GM12878 (cell line): Measurements from ENCODE around the gene IMPACT.

ENCODE experiments used
- CEBPZ ChIP-seq: fragments of 150-350 bp; IDR thresholded peaks from 2 replicates; pipeline ENCODE4 v1.6.1; 2016; ENCODE audit warnings: low read depth, low read length
- CTCF ChIP-seq, 3 experiments: IDR thresholded peaks in 2 of 3; conservative IDR thresholded peaks in 1 of 3; 2 replicates each; pipeline ENCODE4 v1.5.1; 2011; ENCODE audit warnings: low read depth in 3 of 3, low read length in 3 of 3, mild to moderate bottlenecking in 3 of 3, control low read depth in 2 of 3, moderate library complexity in 2 of 3, inconsistent platforms in 1 of 3, mixed read lengths in 1 of 3; ENCODE audit not compliant: control insufficient read depth in 2 of 3, insufficient read depth in 1 of 3; ENCODE audit errors: extremely low read depth in 1 of 3
- EP300 ChIP-seq, 2 experiments: fragments of 150-350 bp in 1 of 2; IDR thresholded peaks; 2 replicates each; pipeline ENCODE4 v1.6.1; 2011 to 2012; ENCODE audit warnings: low read depth in 2 of 2, low read length in 2 of 2, borderline replicate concordance in 1 of 2, improper control_type of control experiment in 1 of 2, inconsistent platforms in 1 of 2; ENCODE audit not compliant: control insufficient read depth in 1 of 2
- JUND ChIP-seq: IDR thresholded peaks from 2 replicates; pipeline ENCODE4 v1.6.1; 2012; ENCODE audit warnings: low read depth, mild to moderate bottlenecking, low read length, improper control_type of control experiment, moderate library complexity
- NFIC ChIP-seq: IDR thresholded peaks from 2 replicates; pipeline ENCODE4 v1.6.1; 2012; ENCODE audit warnings: low read depth, mild to moderate bottlenecking, inconsistent platforms, low read length, moderate library complexity
- RFX5 ChIP-seq: IDR thresholded peaks from 2 replicates; pipeline ENCODE4 v1.6.1; 2011; ENCODE audit warnings: low read depth, low read length, improper control_type of control experiment
- SMC3 ChIP-seq: IDR thresholded peaks from 2 replicates; pipeline ENCODE4 v1.6.1; 2011; ENCODE audit warnings: low read length, improper control_type of control experiment, borderline replicate concordance
- ZZZ3 ChIP-seq: IDR thresholded peaks from 2 replicates; pipeline ENCODE4 v1.6.1; 2011; ENCODE audit warnings: low read depth; ENCODE audit not compliant: control insufficient read depth, insufficient read length
- TF ChIP-seq, protein P1 (sequence below): fragments of 450-650 bp; IDR thresholded peaks from 2 replicates; pipeline ENCODE4 v1.6.1; 2017; ENCODE audit warnings: mild to moderate bottlenecking

DNA sequence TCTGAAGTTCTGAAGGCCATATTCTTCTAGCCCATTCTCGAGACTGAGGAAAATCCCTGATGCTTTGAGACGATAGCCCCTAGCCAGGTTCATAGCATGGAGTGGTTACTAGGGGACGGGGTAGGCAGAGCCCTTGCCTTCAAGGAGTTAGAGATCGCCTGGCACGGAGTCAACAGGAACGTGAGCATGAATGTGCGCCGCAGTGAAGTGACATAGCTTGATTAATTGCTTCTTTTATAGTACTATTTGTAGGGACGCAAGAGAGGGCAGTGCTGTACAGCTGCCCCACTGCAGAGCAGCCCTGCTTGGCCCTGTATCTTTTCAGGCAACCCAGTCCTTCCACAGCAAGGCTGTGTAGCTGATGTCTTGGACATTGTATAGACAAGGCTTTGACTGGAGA is 60.2 kb downstream of the IMPACT start:
- TF ChIP-seq EP300 (IDR thresholded peaks at IDR 0.05; ENCODE audit: borderline replicate concordance in 1 of 2, control insufficient read depth in 1 of 2, low read depth in 2 of 2, low read length in 2 of 2) (no peak), CTCF (IDR thresholded peaks at IDR 0.05 in 2 of 3, conservative IDR thresholded peaks at IDR 0.05 in 1 of 3; ENCODE audit: control insufficient read depth in 2 of 3, extremely low read depth in 1 of 3, insufficient read depth in 1 of 3, low read depth in 3 of 3, low read length in 3 of 3) (no peak), JUND (no peak), ZZZ3 (no peak), NFIC (no peak), CEBPZ (no peak), RFX5 (no peak), SMC3 (no peak)
- TF ChIP-seq, protein P1, sequence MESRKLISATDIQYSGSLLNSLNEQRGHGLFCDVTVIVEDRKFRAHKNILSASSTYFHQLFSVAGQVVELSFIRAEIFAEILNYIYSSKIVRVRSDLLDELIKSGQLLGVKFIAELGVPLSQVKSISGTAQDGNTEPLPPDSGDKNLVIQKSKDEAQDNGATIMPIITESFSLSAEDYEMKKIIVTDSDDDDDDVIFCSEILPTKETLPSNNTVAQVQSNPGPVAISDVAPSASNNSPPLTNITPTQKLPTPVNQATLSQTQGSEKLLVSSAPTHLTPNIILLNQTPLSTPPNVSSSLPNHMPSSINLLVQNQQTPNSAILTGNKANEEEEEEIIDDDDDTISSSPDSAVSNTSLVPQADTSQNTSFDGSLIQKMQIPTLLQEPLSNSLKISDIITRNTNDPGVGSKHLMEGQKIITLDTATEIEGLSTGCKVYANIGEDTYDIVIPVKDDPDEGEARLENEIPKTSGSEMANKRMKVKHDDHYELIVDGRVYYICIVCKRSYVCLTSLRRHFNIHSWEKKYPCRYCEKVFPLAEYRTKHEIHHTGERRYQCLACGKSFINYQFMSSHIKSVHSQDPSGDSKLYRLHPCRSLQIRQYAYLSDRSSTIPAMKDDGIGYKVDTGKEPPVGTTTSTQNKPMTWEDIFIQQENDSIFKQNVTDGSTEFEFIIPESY = no peak
